HEK293 (cell line): ENCODE data around the gene TCF3.

Experiments
- CTCF ChIA-PET: fragments of 350-600 bp; formaldehyde crosslinking; extraction: SDS; loops from one replicate; lab custom pipeline; 2021; ENCODE audit warnings: antibody characterized with exemption; lab: Yijun Ruan, JAX
- POLR2A ChIA-PET: fragments of 300-600 bp; formaldehyde crosslinking; extraction: SDS; loops from one replicate; lab custom pipeline; 2020; ENCODE audit warnings: antibody characterized with exemption, inconsistent platforms; lab: Yijun Ruan, JAX
- H3K27ac ChIP-seq: fragments of 200-500 bp; sonication (Bioruptor generic); 2 replicates; pipeline ENCODE4 v1.5.1; 2014; ENCODE audit warnings: low read depth, low read length, control low read depth, inconsistent platforms; ENCODE audit errors: extremely low read depth
- H3K36me3 ChIP-seq, 2 experiments: fragments of 200-500 bp in 1 of 2; sonication (Bioruptor generic) in 1 of 2; 1 replicate in 1 of 2; 2 replicates in 1 of 2; pipeline ENCODE4 v1.5.1; 2014 to 2017; ENCODE audit warnings: inconsistent platforms in 2 of 2, low read length in 2 of 2; ENCODE audit not compliant: control insufficient read depth in 2 of 2, insufficient read depth in 1 of 2
- H3K4me1 ChIP-seq: fragments of 200-500 bp; sonication (Bioruptor generic); 2 replicates; pipeline ENCODE4 v1.5.1; 2014; ENCODE audit warnings: mild to moderate bottlenecking, low read length, inconsistent platforms; ENCODE audit not compliant: control insufficient read depth, insufficient read depth
- H3K4me3 ChIP-seq: 2 replicates; pipeline ENCODE4 v1.5.1; 2011; ENCODE audit warnings: low read depth, mild to moderate bottlenecking, control low read depth, low read length, moderate library complexity
- H3K9me3 ChIP-seq: fragments of 200-500 bp; sonication (Bioruptor generic); 2 replicates; pipeline ENCODE4 v1.5.1; 2014; ENCODE audit warnings: low read depth, low read length, inconsistent platforms; ENCODE audit not compliant: control insufficient read depth, insufficient read depth
- GLIS1 ChIP-seq: fragments of 450-650 bp; formaldehyde crosslinking; IDR thresholded peaks from 2 replicates; pipeline ENCODE4 v1.5.1; 2016; ENCODE audit warnings: missing biosample characterization, missing genetic modification characterization
- HOXC10 ChIP-seq: sonication (generic); formaldehyde crosslinking; IDR thresholded peaks from 2 replicates; pipeline ENCODE4 v1.8.1; 2023; ENCODE audit warnings: mild to moderate bottlenecking, missing genetic modification reagents
- PRDM10 ChIP-seq: fragments of 450-650 bp; formaldehyde crosslinking; IDR thresholded peaks from 2 replicates; pipeline ENCODE4 v1.5.1; 2016; ENCODE audit warnings: missing biosample characterization, missing genetic modification characterization
- SETDB1 ChIP-seq: IDR thresholded peaks from one replicate; pipeline ENCODE4 v1.6.1; 2017; ENCODE audit warnings: mild to moderate bottlenecking, low read length, moderate library complexity, mixed read lengths; ENCODE audit not compliant: insufficient read length
- SP2 ChIP-seq: fragments of 450-650 bp; formaldehyde crosslinking; IDR thresholded peaks from 2 replicates; pipeline ENCODE4 v1.5.1; 2016; ENCODE audit warnings: missing biosample characterization, missing genetic modification characterization
- ZBTB1 ChIP-seq: fragments of 450-650 bp; formaldehyde crosslinking; IDR thresholded peaks from 2 replicates; pipeline ENCODE4 v1.5.1; 2016; ENCODE audit warnings: missing biosample characterization, missing genetic modification characterization
- ZFP37 ChIP-seq: fragments of 450-650 bp; formaldehyde crosslinking; IDR thresholded peaks from 2 replicates; pipeline ENCODE4 v1.5.1; 2016; ENCODE audit warnings: missing biosample characterization, missing genetic modification characterization
- ZNF10 ChIP-seq: fragments of 450-650 bp; formaldehyde crosslinking; IDR thresholded peaks from 2 replicates; pipeline ENCODE4 v1.5.1; 2017; ENCODE audit warnings: missing biosample characterization, missing genetic modification characterization
- ZNF174 ChIP-seq: fragments of 450-650 bp; formaldehyde crosslinking; IDR thresholded peaks from 2 replicates; pipeline ENCODE4 v1.5.0; 2017; ENCODE audit warnings: missing biosample characterization, mild to moderate bottlenecking, missing genetic modification characterization
- ZNF184 ChIP-seq: fragments of 450-650 bp; IDR thresholded peaks from 2 replicates; pipeline ENCODE4 v1.5.1; 2018; ENCODE audit warnings: missing biosample characterization, mild to moderate bottlenecking, missing genetic modification characterization
- ZNF19 ChIP-seq: fragments of 450-650 bp; formaldehyde crosslinking; IDR thresholded peaks from 2 replicates; pipeline ENCODE4; 2016; ENCODE audit warnings: missing biosample characterization, missing genetic modification characterization, low read depth
- ZNF214 ChIP-seq: fragments of 450-650 bp; formaldehyde crosslinking; IDR thresholded peaks from 2 replicates; pipeline ENCODE4 v1.5.1; 2017; ENCODE audit warnings: missing biosample characterization, mild to moderate bottlenecking, missing genetic modification characterization, borderline replicate concordance
- ZNF26 ChIP-seq: fragments of 450-650 bp; formaldehyde crosslinking; IDR thresholded peaks from 2 replicates; pipeline ENCODE4 v1.5.1; 2016; ENCODE audit warnings: missing biosample characterization, missing genetic modification characterization
- ZNF518A ChIP-seq: fragments of 450-650 bp; formaldehyde crosslinking; conservative IDR thresholded peaks from 2 replicates; pipeline ENCODE4 v1.5.1; 2016; ENCODE audit warnings: low read depth, missing biosample characterization, missing genetic modification characterization
- ZNF548 ChIP-seq: fragments of 450-650 bp; formaldehyde crosslinking; IDR thresholded peaks from 2 replicates; pipeline ENCODE4 v1.5.1; 2016; ENCODE audit warnings: missing biosample characterization, missing genetic modification characterization
- ZNF558 ChIP-seq: fragments of 450-650 bp; formaldehyde crosslinking; IDR thresholded peaks from 2 replicates; pipeline ENCODE4 v1.5.1; 2016; ENCODE audit warnings: missing biosample characterization, missing genetic modification characterization
- ZNF600 ChIP-seq: fragments of 450-650 bp; formaldehyde crosslinking; IDR thresholded peaks from 2 replicates; pipeline ENCODE4 v1.5.1; 2016; ENCODE audit warnings: missing biosample characterization, missing genetic modification characterization
- ZNF658 ChIP-seq: fragments of 450-650 bp; formaldehyde crosslinking; IDR thresholded peaks from 2 replicates; pipeline ENCODE4; 2016; ENCODE audit warnings: missing biosample characterization, missing genetic modification characterization
- ZNF776 ChIP-seq: fragments of 450-650 bp; formaldehyde crosslinking; IDR thresholded peaks from 2 replicates; pipeline ENCODE4 v1.5.0; 2017; ENCODE audit warnings: missing biosample characterization, missing genetic modification characterization, borderline replicate concordance
- ZXDB ChIP-seq: fragments of 450-650 bp; formaldehyde crosslinking; IDR thresholded peaks from 2 replicates; pipeline ENCODE4 v1.5.1; 2016; ENCODE audit warnings: missing biosample characterization, missing genetic modification characterization

TCF3 gene

GRCh38 chr19:1598777-1599459, 53.5 kb downstream of the TCF3 start:
- Histone ChIP-seq H3K36me3 (peaks cover 20 to 66% of the 10 kb centered on the region in 2 experiments; a peak in 2 of 3 replicates), H3K27ac (no peak overlapping the region), H3K4me3 (no peak overlapping the region), H3K4me1 (no peaks in the 10 kb centered on the region), H3K9me3 (no peaks in the 10 kb centered on the region)
- ChIA-PET POLR2A (no interaction called here), CTCF (no interaction called here)
- TF ChIP-seq ZBTB1 (tag by site-specific recombination) (no peak), PRDM10 (tag by site-specific recombination) (peak; percentile 79)

- TF ChIP-seq ZNF19: no peak
- TF ChIP-seq ZNF174 (tag by site-specific recombination): no peak
- no peak for TF ChIP-seq ZFP37 (tag by site-specific recombination)
- no peak for TF ChIP-seq ZNF600 (tag by site-specific recombination)
- TF ChIP-seq ZNF10 (tag by site-specific recombination): no peak
- no peak for TF ChIP-seq ZNF776 (tag by site-specific recombination)
- TF ChIP-seq ZNF558 (tag by site-specific recombination): no peak
- no peak for TF ChIP-seq ZNF548 (tag by site-specific recombination)
- no peak for TF ChIP-seq ZNF214
- TF ChIP-seq ZNF658 (tag by site-specific recombination): no peak
- no peak for TF ChIP-seq ZXDB
- TF ChIP-seq SP2 (tag by site-specific recombination): no peak
- TF ChIP-seq GLIS1: no peak
- no peak for TF ChIP-seq HOXC10 (CRISPR knock-in tag)
- no peak for TF ChIP-seq ZNF518A (tag by site-specific recombination)
- TF ChIP-seq SETDB1: no peak
- TF ChIP-seq ZNF184 (tag by site-specific recombination): no peak
- no peak for TF ChIP-seq ZNF26 (tag by site-specific recombination)
- CTCF ChIA-PET: interaction anchor here (0.8 to 0.9 kb wide), 2 partner anchors 180 to 195 kb away, joined by 3 read pairs; no protein-coding TSS in a partner anchor
- Histone ChIP-seq H3K36me3 (peaks cover 18 to 40% of the 10 kb centered on the region in 2 experiments; a peak in 2 of 3 replicates), H3K27ac (no peak overlapping the region; the same call in 1 of the 2 replicates), H3K9me3 (no peaks in the 10 kb centered on the region), H3K4me3 (no peak overlapping the region), H3K4me1 (no peaks in the 10 kb centered on the region)
- POLR2A ChIA-PET: interaction anchor here (0.5 to 2.8 kb wide), 16 partner anchors 8 to 830 kb away, joined by 3 to 27 read pairs (median 4); partner anchors contain the start of gene UQCR11
These were observed 59.0 kb downstream of the TCF3 start for GRCh38 chr19:1593501-1593772.
